Measurements from ENCODE around the gene SCGB1C1.

The SCGB1C1 gene

GRCh38 chr11:203056-203944 lies 10.4 kb downstream of the SCGB1C1 start:
- no peak overlapping the region for H3K27ac ChIP-seq (replicated peaks)
- DNase-seq (ENCODE audit: low read depth in 1 of 2, low spot score in 1 of 2): no peak
- H3K4me3 ChIP-seq (replicated peaks; ENCODE audit: insufficient read depth, low read length): no peak overlapping the region
- no peaks in the 10 kb centered on the region for H3K27me3 ChIP-seq (ENCODE audit: insufficient read depth, poor library complexity, severe bottlenecking)
- TF ChIP-seq GABPA (IDR thresholded peaks at IDR 0.05; ENCODE audit: low read depth) (no peak), CTCF (IDR thresholded peaks at IDR 0.05; ENCODE audit: insufficient read depth, low read length) (no peak), SPI1 (IDR thresholded peaks at IDR 0.05; ENCODE audit: borderline replicate concordance, low read depth) (no peak), POLR2AphosphoS5 (IDR thresholded peaks at IDR 0.05; ENCODE audit: low read depth) (no peak; the same call in 1 of the 2 replicates), REST (IDR thresholded peaks at IDR 0.05; ENCODE audit: insufficient replicate concordance, low read depth) (no peak)

GRCh38 chr11:203945-204586 lies 11.2 kb downstream of the SCGB1C1 start:
- no peaks in the 10 kb centered on the region for H3K27me3 ChIP-seq (ENCODE audit: insufficient read depth, poor library complexity, severe bottlenecking)
- H3K4me3 ChIP-seq (replicated peaks; ENCODE audit: insufficient read depth, low read length): no peak overlapping the region
- no peak overlapping the region for H3K27ac ChIP-seq (replicated peaks)
- DNase-seq (ENCODE audit: low read depth in 1 of 2, low spot score in 1 of 2): no peak
- TF ChIP-seq POLR2AphosphoS5 (IDR thresholded peaks at IDR 0.05; ENCODE audit: low read depth): peak; percentile 7; the same call in 1 of the 2 replicates
- no peak for TF ChIP-seq CTCF (IDR thresholded peaks at IDR 0.05; ENCODE audit: insufficient read depth, low read length)
- TF ChIP-seq GABPA (IDR thresholded peaks at IDR 0.05; ENCODE audit: low read depth): no peak
- no peak for TF ChIP-seq SPI1 (IDR thresholded peaks at IDR 0.05; ENCODE audit: borderline replicate concordance, low read depth)
- no peak for TF ChIP-seq REST (IDR thresholded peaks at IDR 0.05; ENCODE audit: insufficient replicate concordance, low read depth)

GRCh38 chr11:204587-205109 lies 11.8 kb downstream of the SCGB1C1 start:
- Histone ChIP-seq H3K27ac (replicated peaks) (no peak overlapping the region), H3K27me3 (ENCODE audit: insufficient read depth, poor library complexity, severe bottlenecking) (no peaks in the 10 kb centered on the region), H3K4me3 (replicated peaks; ENCODE audit: insufficient read depth, low read length) (no peak overlapping the region)
- no peak for DNase-seq (ENCODE audit: low read depth in 1 of 2, low spot score in 1 of 2)
- TF ChIP-seq SPI1 (IDR thresholded peaks at IDR 0.05; ENCODE audit: borderline replicate concordance, low read depth): no peak
- TF ChIP-seq GABPA (IDR thresholded peaks at IDR 0.05; ENCODE audit: low read depth): no peak
- no peak for TF ChIP-seq CTCF (IDR thresholded peaks at IDR 0.05; ENCODE audit: insufficient read depth, low read length)
- TF ChIP-seq POLR2AphosphoS5 (IDR thresholded peaks at IDR 0.05; ENCODE audit: low read depth): no peak
- no peak for TF ChIP-seq REST (IDR thresholded peaks at IDR 0.05; ENCODE audit: insufficient replicate concordance, low read depth)

Measured in HL-60 (cell line).